ENCODE data around the gene PATE4.

DNA sequence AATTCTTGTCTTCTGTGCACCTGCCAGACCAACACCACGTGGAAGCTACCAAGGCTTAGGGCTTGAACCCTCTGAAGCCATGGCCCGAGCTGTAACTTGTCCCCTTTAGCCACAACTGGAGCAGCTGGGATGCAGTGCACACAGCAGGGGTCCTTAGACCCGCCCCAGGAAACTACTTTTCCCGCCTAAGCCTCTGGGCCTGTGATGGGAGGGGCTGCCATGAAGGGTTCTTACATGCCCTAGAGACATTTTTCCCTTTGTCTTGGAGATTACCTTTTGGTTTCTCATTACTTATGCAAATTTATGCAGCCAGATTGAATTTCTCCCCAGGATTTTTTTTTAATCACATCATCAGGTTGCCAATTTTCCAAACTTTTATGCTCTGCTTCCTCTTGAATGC lies 35.5 kb upstream of the PATE4 start:
- TF ChIP-seq, protein P1, sequence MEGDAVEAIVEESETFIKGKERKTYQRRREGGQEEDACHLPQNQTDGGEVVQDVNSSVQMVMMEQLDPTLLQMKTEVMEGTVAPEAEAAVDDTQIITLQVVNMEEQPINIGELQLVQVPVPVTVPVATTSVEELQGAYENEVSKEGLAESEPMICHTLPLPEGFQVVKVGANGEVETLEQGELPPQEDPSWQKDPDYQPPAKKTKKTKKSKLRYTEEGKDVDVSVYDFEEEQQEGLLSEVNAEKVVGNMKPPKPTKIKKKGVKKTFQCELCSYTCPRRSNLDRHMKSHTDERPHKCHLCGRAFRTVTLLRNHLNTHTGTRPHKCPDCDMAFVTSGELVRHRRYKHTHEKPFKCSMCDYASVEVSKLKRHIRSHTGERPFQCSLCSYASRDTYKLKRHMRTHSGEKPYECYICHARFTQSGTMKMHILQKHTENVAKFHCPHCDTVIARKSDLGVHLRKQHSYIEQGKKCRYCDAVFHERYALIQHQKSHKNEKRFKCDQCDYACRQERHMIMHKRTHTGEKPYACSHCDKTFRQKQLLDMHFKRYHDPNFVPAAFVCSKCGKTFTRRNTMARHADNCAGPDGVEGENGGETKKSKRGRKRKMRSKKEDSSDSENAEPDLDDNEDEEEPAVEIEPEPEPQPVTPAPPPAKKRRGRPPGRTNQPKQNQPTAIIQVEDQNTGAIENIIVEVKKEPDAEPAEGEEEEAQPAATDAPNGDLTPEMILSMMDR (conservative IDR thresholded peaks at IDR 0.05 in 1 of 2, IDR thresholded peaks at IDR 0.05 in 1 of 2; ENCODE audit: low read depth in 1 of 2, low read length in 2 of 2), result no peak
- no peak for TF ChIP-seq EZH2 (IDR thresholded peaks at IDR 0.05; ENCODE audit: low read length, missing control alignments)
